8988T (cell line): ENCODE results near the gene AIMP2.
"Not testable (repeated sequence)": the region's sequence is repeated elsewhere in the genome, so short reads cannot be mapped to it uniquely, and the experiment has no call there.

Experiments used
- DNase-seq: peaks from one replicate; pipeline ENCODE4 v3.0.0; 2011

Gene AIMP2

DNA sequence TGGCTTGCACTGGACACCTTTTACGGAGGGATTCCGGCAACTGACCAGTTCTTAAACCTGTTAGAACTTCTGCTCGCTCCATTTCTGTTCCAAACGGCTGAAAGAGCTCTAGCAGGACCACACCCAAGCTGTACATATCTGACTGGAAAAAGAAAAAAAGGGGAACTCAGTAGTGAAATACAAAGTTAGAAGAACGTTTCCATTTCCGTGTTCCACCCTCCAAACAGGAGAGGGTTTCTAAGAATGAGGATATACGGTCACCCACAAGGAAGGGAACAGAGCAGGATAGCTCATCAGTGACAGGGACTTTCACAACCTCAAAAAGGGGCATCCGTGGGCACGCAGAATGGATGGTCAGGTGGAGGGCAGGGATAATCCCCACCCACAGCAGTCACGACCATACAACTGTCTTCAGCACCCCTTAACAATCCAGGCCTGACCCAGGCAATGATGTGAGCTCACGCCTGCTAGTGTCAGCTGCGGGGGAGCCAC, 17.8 kb downstream of the AIMP2 start:
- DNase-seq = no peak

- DNase-seq = no peak
These were observed 18.8 kb downstream of the AIMP2 start for GRCh38 chr7:6027806-6028365.

GRCh38 chr7:6028563-6028962, 19.5 kb downstream of the AIMP2 start:
- DNase-seq = no peak

DNA sequence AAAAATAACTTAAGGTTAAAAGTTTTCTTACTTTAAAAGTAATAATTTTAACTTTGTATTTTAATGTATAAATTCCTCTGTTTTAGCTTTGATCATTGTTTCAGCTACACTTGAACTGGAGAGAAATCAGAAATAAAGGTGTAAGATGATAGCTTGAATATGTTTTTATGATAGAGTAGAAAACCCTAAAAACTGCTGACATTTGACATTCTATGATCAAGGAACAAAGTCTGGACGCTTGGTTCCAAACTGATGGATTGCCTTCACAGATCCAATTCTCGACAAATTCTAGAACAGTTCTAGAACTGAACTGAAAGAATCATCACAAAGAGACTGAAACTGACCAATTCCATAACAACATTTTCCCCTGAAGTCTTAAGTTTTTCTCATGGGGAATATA, 21.9 kb downstream of the AIMP2 start, which contains the start of gene ANKRD61:
ANKRD61 (plus strand) TSS at position 389 of the 400 bp plus-strand sequence; CDS start at position 389, 0 bp downstream.
- DNase-seq = no peak

- DNase-seq = no peak
These were observed 22.5 kb downstream of the AIMP2 start for GRCh38 chr7:6031567-6031966.

DNA sequence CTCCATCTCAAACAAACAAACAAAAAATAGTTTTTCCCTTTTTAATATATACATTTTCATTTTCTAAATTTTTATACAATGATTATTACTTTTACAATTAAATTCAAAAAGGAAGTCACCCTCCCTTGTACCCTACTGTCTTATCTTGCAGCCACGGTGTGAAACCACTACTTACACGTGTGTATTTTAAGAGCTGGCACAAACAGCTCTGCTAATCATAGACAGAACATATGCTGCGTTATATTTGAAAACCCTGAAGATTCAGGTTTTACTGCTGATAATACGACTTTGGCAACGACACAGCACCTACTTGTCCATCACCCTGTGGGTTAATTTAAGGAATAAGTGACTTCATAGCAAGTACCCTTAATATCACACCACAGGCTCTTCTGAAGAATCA, 23.1 kb downstream of the AIMP2 start:
- DNase-seq = no peak

DNA sequence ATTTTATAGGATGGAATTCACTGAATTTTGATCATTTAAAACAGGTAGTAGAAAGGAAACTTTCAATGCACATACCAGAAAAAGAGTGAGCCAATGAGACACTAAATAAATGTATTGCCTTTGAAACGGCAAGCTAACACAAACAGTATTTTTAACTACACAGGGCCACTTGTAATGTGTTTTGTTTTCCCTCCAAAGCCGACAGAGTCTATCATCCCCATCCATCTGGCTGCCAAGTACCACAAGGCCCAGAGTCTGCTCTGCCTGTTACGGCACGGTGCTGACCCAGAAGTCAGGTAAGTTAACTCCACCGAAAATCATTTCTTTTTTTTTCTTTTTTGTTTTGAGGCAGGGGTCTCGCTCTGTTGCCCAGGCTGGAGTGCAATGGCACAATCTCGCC, 23.6 kb downstream of the AIMP2 start:
- DNase-seq = no peak

- no peak for DNase-seq
These were observed 26.1 kb downstream of the AIMP2 start for GRCh38 chr7:6035165-6035564.

GRCh38 chr7:6035686-6036085, 26.6 kb downstream of the AIMP2 start:
- no peak for DNase-seq

DNA sequence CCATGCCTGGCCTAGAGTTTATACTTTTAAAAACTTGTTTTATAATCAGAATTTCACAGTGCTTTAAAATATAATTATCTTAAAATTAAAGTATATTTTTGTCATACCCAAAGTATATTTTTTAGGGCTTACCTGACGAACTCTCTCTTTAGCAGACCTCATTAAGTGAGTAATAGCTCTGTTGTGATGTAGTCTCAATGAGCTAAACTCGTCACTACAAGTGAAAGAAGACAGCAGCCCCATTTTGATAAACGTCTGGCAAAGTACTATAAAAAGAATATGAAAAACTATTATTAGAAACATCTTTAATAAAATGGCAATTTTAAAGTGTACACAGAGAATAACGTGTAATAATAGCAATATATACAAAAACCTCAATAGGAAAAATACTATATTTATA, 40.7 kb downstream of the AIMP2 start:
- DNase-seq = no peak

GRCh38 chr7:6051185-6051584, 42.1 kb downstream of the AIMP2 start:
- DNase-seq = not testable (repeated sequence)

DNA sequence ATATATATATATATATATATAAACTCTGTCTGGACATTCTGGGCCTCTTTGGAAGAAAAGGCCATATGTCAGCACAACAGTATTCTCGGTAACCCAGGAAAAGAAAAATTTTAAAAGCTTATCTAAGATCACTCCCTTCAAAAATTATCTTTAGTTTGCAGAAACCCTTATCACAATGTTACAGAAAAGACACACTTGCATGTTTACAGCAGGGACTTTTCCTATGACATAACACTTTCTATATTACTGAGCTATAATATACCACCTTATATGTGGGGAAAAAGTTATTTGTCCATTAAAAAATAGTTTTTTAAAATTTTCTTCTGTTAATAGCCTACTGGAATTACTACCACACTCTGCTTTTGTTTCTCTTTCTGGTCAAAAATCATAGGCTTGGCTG, 47.5 kb downstream of the AIMP2 start:
- no peak for DNase-seq

DNA sequence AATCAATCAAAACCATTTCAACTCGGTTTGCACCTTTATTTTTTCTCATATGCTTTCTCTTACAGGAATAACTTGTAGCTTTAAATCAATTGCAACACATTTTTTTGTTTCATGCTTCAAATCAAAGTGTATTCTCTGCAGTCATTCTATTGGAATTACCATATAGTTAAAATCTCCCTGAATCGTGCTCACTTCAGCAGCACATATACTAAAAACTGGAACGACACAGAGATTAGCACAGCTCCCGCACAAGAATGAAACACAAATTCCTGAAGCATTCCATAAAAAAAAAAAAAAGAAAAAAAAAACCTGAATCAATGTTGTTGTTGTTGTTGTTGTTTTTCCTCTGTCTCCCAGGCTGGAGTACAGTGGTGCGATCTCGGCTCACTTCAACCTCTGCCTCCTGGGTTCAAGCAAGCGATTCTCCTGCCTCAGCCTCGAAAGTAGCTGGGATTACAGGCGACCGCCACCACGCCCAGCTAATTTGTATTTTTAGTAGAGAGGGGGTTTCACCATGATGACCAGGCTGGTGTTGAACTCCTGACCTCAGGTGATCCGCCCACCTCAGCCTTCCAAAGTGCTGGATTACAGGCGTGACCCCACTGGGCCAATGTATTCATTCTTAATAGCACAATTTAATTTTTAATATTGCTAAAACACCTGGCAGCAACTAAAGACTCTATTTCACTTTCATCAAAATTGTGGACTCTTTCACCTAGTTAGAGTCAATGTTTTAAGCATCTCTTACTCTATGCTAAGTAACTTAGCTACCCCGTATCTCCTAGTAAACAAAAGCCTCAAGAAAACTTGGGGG, 48.5 kb downstream of the AIMP2 start:
- DNase-seq = no peak

DNA sequence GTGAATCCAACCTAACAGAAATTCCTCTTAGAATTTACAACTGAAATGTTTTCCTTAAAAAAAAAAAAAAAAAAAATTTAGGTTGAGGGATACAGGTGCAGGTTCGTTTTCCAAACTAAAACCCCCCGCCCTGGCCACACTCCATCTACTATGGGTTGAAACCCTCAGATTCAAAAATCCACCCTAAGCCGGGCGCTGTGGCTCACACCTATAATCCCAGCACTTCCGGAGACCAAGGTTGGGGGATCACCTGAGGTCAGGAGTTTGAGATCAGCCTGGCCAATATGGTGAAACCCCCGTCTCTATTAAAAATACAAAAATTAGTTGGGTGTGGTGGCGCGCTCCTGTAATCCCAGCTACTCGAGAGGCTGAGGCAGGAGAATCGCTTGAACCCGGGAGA, 50.9 kb downstream of the AIMP2 start:
- not testable (repeated sequence) for DNase-seq

- DNase-seq = no peak
These were observed 62.3 kb downstream of the AIMP2 start for GRCh38 chr7:6071406-6071805.
